SK-N-SH (cell line): ENCODE measurements around the gene GPR157. TPM values are rescaled to one million over a fixed set of nuclear protein-coding genes. Genes with fewer than 3 reads are reported as not detected.

ENCODE experiments used
- CTCF ChIA-PET: fragments of 300-600, 350-600 bp; formaldehyde crosslinking; extraction: SDS; loops from one replicate; lab custom pipeline; 2021; lab: Yijun Ruan, JAX
- POLR2A ChIA-PET: fragments of 350-600 bp; sonication (Branson Sonifier 250); formaldehyde crosslinking; extraction: SDS; loops from one replicate; lab custom pipeline; 2020; ENCODE audit warnings: antibody characterized with exemption, inconsistent platforms; lab: Yijun Ruan, JAX
- DNase-seq: peaks from one replicate; pipeline ENCODE4 v3.0.0; 2012
- H2AFZ ChIP-seq: fragments of 200-600 bp; sonication (generic); 2 replicates; pipeline ENCODE4 v1.8.1; 2016; ENCODE audit warnings: antibody characterized with exemption, mild to moderate bottlenecking, low read depth
- H3F3A ChIP-seq: fragments of 200-600 bp; sonication (generic); replicated peaks from 2 replicates; pipeline ENCODE3; 2016; ENCODE audit warnings: antibody characterized with exemption, mild to moderate bottlenecking; ENCODE audit not compliant: insufficient read depth
- H3K27ac ChIP-seq, 2 experiments: fragments of 200-500 bp in 1 of 2; fragments of 200-600 bp in 1 of 2; sonication (Bioruptor generic) in 1 of 2; sonication (generic), shearing (Covaris generic) in 1 of 2; 2 replicates each; pipeline versions ENCODE4 v1.5.1 to v1.6.1; 2014 to 2016; ENCODE audit warnings: low read depth in 2 of 2, inconsistent platforms in 1 of 2, low read length in 1 of 2, mild to moderate bottlenecking in 1 of 2, mixed read lengths in 1 of 2
- H3K27me3 ChIP-seq: fragments of 200-600 bp; sonication (generic), shearing (Covaris generic); 2 replicates; pipeline ENCODE4 v1.6.1; 2016; ENCODE audit warnings: mixed run types; ENCODE audit not compliant: insufficient read depth
- H3K36me3 ChIP-seq, 2 experiments: fragments of 200-500 bp in 1 of 2; fragments of 200-600 bp in 1 of 2; sonication (Bioruptor generic) in 1 of 2; sonication (generic) in 1 of 2; replicated peaks in 1 of 2; 2 replicates each; pipeline versions ENCODE3 to v1.5.1; 2014 to 2016; ENCODE audit warnings: low read length in 1 of 2, mild to moderate bottlenecking in 1 of 2; ENCODE audit not compliant: insufficient read depth in 2 of 2, control insufficient read depth in 1 of 2
- H3K4me1 ChIP-seq, 2 experiments: fragments of 200-500 bp in 1 of 2; fragments of 200-600 bp in 1 of 2; sonication (Bioruptor generic) in 1 of 2; sonication (generic), shearing (Covaris generic) in 1 of 2; 2 replicates each; pipeline versions ENCODE4 v1.5.1 to v1.6.1; 2014 to 2016; ENCODE audit warnings: low read depth in 1 of 2, low read length in 1 of 2, mixed run types in 1 of 2; ENCODE audit not compliant: insufficient read depth in 2 of 2, control insufficient read depth in 1 of 2
- H3K4me2 ChIP-seq: fragments of 200-600 bp; sonication (generic), shearing (Covaris generic); 2 replicates; pipeline ENCODE4 v1.6.1; 2017; ENCODE audit warnings: mixed run types
- H3K4me3 ChIP-seq, 2 experiments: fragments of 200-500 bp in 1 of 2; fragments of 200-600 bp in 1 of 2; sonication (Bioruptor generic) in 1 of 2; sonication (generic), shearing (Covaris generic) in 1 of 2; 2 replicates each; pipeline versions ENCODE4 v1.5.1 to v1.8.1; 2014 to 2016; ENCODE audit warnings: low read depth in 2 of 2, inconsistent platforms in 1 of 2, low read length in 1 of 2, mild to moderate bottlenecking in 1 of 2, mixed read lengths in 1 of 2, moderate library complexity in 1 of 2
- H3K79me2 ChIP-seq: fragments of 200-600 bp; sonication (generic); 2 replicates; pipeline ENCODE4 v1.8.1; 2017; ENCODE audit warnings: mild to moderate bottlenecking; ENCODE audit not compliant: insufficient read depth
- H3K9ac ChIP-seq: fragments of 200-600 bp; sonication (generic); 2 replicates; pipeline ENCODE4 v1.6.1; 2017; ENCODE audit warnings: mixed run types
- H3K9me2 ChIP-seq: fragments of 200-600 bp; sonication (generic); 2 replicates; pipeline ENCODE4 v1.6.1; 2017; ENCODE audit warnings: mixed run types
- H3K9me3 ChIP-seq: fragments of 200-600 bp; sonication (generic); 2 replicates; pipeline ENCODE4 v1.6.1; 2017; ENCODE audit warnings: mixed run types, mild to moderate bottlenecking, moderate library complexity
- H4K20me1 ChIP-seq: fragments of 200-600 bp; sonication (generic); 2 replicates; pipeline ENCODE4 v1.6.1; 2017; ENCODE audit warnings: mild to moderate bottlenecking, mixed run types; ENCODE audit not compliant: insufficient read depth
- EZH2phosphoT487 ChIP-seq: fragments of 200-600 bp; sonication (generic); IDR thresholded peaks from 2 replicates; pipeline ENCODE4 v1.6.1; 2017; ENCODE audit warnings: low read depth, mixed run types, mild to moderate bottlenecking, antibody characterized with exemption, moderate library complexity, borderline replicate concordance
- FOSL2 ChIP-seq: IDR thresholded peaks from 2 replicates; pipeline ENCODE4 v1.4.0; 2012; ENCODE audit warnings: low read depth, mild to moderate bottlenecking, moderate library complexity, borderline replicate concordance
- FOXJ3 ChIP-seq: sonication (generic); formaldehyde crosslinking; IDR thresholded peaks from 2 replicates; pipeline ENCODE4 v1.5.1; 2020; ENCODE audit warnings: mild to moderate bottlenecking, missing genetic modification reagents
- GABPA ChIP-seq: IDR thresholded peaks from 2 replicates; pipeline ENCODE4 v1.4.0; 2012; ENCODE audit warnings: low read depth, mild to moderate bottlenecking
- IRF3 ChIP-seq: fragments of 150-350 bp; IDR thresholded peaks from 2 replicates; pipeline ENCODE4 v1.6.1; 2016; ENCODE audit warnings: mild to moderate bottlenecking, low read depth, low read length
- MEF2A ChIP-seq: IDR thresholded peaks from 2 replicates; pipeline ENCODE4 v1.4.0; 2012; ENCODE audit warnings: low read depth, borderline replicate concordance
- NFIC ChIP-seq: IDR thresholded peaks from 2 replicates; pipeline ENCODE4 v1.4.0; 2012; ENCODE audit warnings: borderline replicate concordance
- RFX5 ChIP-seq: IDR thresholded peaks from 2 replicates; pipeline ENCODE4 v1.6.1; 2012; ENCODE audit warnings: mild to moderate bottlenecking, improper control_type of control experiment, low read length
- SMC3 ChIP-seq: IDR thresholded peaks from 2 replicates; pipeline ENCODE4 v1.6.1; 2012; ENCODE audit warnings: low read depth, low read length, improper control_type of control experiment
- TCF12 ChIP-seq: IDR thresholded peaks from 2 replicates; pipeline ENCODE4 v1.4.0; 2012
- USF1 ChIP-seq: IDR thresholded peaks from 2 replicates; pipeline ENCODE4 v1.4.0; 2012; ENCODE audit warnings: low read depth, borderline replicate concordance
- USF2 ChIP-seq: fragments of 150-350 bp; IDR thresholded peaks from 2 replicates; pipeline ENCODE4 v1.6.1; 2017; ENCODE audit warnings: antibody characterized with exemption, low read length, low read depth, borderline replicate concordance
- ZBTB33 ChIP-seq: IDR thresholded peaks from 2 replicates; pipeline ENCODE4 v1.4.0; 2012; ENCODE audit warnings: low read depth, borderline replicate concordance
- WGBS: methylation state at CpG from one replicate; pipeline ENCODE4 v1.1.6; 2017; ENCODE audit warnings: low lambda C conversion rate; 5-methylcytosine and 5-hydroxymethylcytosine counted together
- polyA plus RNA-seq, 3 experiments: library from polyadenylated mRNA; depleted of rRNA; stranded (reverse); fragments of >200 nt; gene quantifications; 2 replicates each; pipeline ENCODE4 v1.2.3, GENCODE V29; 2012

Gene GPR157
- polyA plus RNA-seq, 1 of the 3 experiments (the other 2 are of a cell fraction): 1.8 TPM

- Histone ChIP-seq H3K27me3 (no peaks in the 10 kb centered on the region), H3K27ac (no peak overlapping the region), H3K9me2 (no peaks in the 10 kb centered on the region), H2AFZ (no peak overlapping the region), H3K9me3 (no peaks in the 10 kb centered on the region), H3K9ac (no peak overlapping the region), H3K4me3 (no peak overlapping the region), H3K4me1 (peaks cover 0 to 2% of the 10 kb centered on the region in 2 experiments; a peak in 1 of 4 replicates), H3K79me2 (no peaks in the 10 kb centered on the region), H3K36me3 (peaks cover 0 to 3% of the 10 kb centered on the region in 2 experiments), H4K20me1 (no peaks in the 10 kb centered on the region), H3K4me2 (no peak overlapping the region), H3F3A (no peaks in the 10 kb centered on the region)
- ChIA-PET POLR2A (no interaction called here), CTCF (interaction anchor here (1.2 to 4.3 kb wide), 5 partner anchors 35 to 385 kb away, joined by 3 to 14 read pairs (median 6); no protein-coding TSS in a partner anchor)
- WGBS: 93% methylated on average over 14 of the region's 14 CpGs
- DNase-seq: no peak
- no peak for TF ChIP-seq GABPA
- no peak for TF ChIP-seq NFIC
- TF ChIP-seq USF2: no peak
- TF ChIP-seq IRF3: no peak
- no peak for TF ChIP-seq RFX5
- no peak for TF ChIP-seq FOXJ3 (CRISPR knock-in tag)
- TF ChIP-seq FOSL2: no peak
- no peak for TF ChIP-seq ZBTB33
- no peak for TF ChIP-seq SMC3
- TF ChIP-seq USF1: no peak
- TF ChIP-seq MEF2A: no peak
- no peak for TF ChIP-seq EZH2phosphoT487
- TF ChIP-seq TCF12: no peak
These were observed 22.6 kb downstream of the GPR157 start for GRCh38 chr1:9106286-9106685.
